HepG2 (cell line): ENCODE results near the gene PDZRN4. TPM values are rescaled to one million over a fixed set of nuclear protein-coding genes. Genes with fewer than 3 reads are reported as not detected.

Experiments used
- ATAC-seq: fragments of 200-7000 bp; cut with Tn5 transposase; 3 replicates; pipeline ENCODE4 v1.9.1; 2020; ENCODE audit warnings: mild to moderate bottlenecking, moderate library complexity
- BruUV-seq: library from RNA; stranded (reverse); fragments of 400-500 nt; replicated peaks from 2 replicates; lab custom pipeline; 2021; lab: Mats Ljungman, UMichigan
- CTCF ChIA-PET: fragments of 300-600 bp; formaldehyde crosslinking; extraction: SDS; loops from one replicate; lab custom pipeline; 2021; ENCODE audit warnings: low total read pairs, inconsistent platforms, low intra/inter-chr PET ratio; lab: Yijun Ruan, JAX
- POLR2A ChIA-PET: fragments of 350-600 bp; sonication (Branson Sonifier 250); formaldehyde crosslinking; loops from one replicate; lab custom pipeline; 2020; ENCODE audit warnings: antibody characterized with exemption, inconsistent platforms; lab: Yijun Ruan, JAX
- DNase-seq: peaks from one replicate; pipeline ENCODE4 v3.0.0-alpha.2; 2015; ENCODE audit warnings: low spot score
- FAIRE-seq: peaks from 3 replicates; lab custom pipeline; 2011; peaks lifted over from hg19 to GRCh38; lab: Jason Lieb, UNC
- H2AFZ ChIP-seq: one replicate; pipeline ENCODE4 v1.6.1; 2011; ENCODE audit warnings: low read length, inconsistent platforms
- H3K27ac ChIP-seq: fragments of 300-600 bp; 3 replicates; pipeline ENCODE4 v1.8.0; 2011; ENCODE audit warnings: mixed run types, mild to moderate bottlenecking, mixed read lengths, low read length, inconsistent platforms; ENCODE audit not compliant: insufficient read depth; ENCODE audit errors: extremely low read length
- H3K27me3 ChIP-seq, 2 experiments: fragments of 200-600 bp in 1 of 2; 2 replicates in 1 of 2; 3 replicates in 1 of 2; pipeline versions ENCODE4 v1.6.0 to v1.8.0; 2011; ENCODE audit warnings: low read length in 2 of 2, mild to moderate bottlenecking in 2 of 2, moderate library complexity in 2 of 2, inconsistent platforms in 1 of 2; ENCODE audit not compliant: insufficient read depth in 2 of 2, control insufficient read depth in 1 of 2
- H3K36me3 ChIP-seq, 2 experiments: fragments of 200-600 bp in 1 of 2; replicated peaks in 1 of 2; 2 replicates in 1 of 2; 3 replicates in 1 of 2; pipeline versions ENCODE4 v1.5.1 to v1.8.0; 2011; ENCODE audit warnings: low read length in 2 of 2, inconsistent platforms in 1 of 2; ENCODE audit not compliant: insufficient read depth in 2 of 2, control insufficient read depth in 1 of 2
- H3K4me1 ChIP-seq: 2 replicates; pipeline ENCODE4 v1.5.1; 2012; ENCODE audit warnings: low read length, inconsistent platforms; ENCODE audit not compliant: insufficient read depth
- H3K4me2 ChIP-seq: 2 replicates; pipeline ENCODE4 v1.6.0; 2011; ENCODE audit warnings: low read depth, low read length, inconsistent platforms
- H3K4me3 ChIP-seq, 3 experiments: fragments of 200-600 bp in 1 of 3; sonication (generic), shearing (Covaris generic) in 1 of 3; replicated peaks in 1 of 3; 2 replicates each; pipeline ENCODE4 v1.5.1; 2011 to 2016; ENCODE audit warnings: low read length in 3 of 3, inconsistent platforms in 2 of 3, low read depth in 2 of 3, mild to moderate bottlenecking in 2 of 3, control low read depth in 1 of 3, mixed read lengths in 1 of 3; ENCODE audit not compliant: insufficient read depth in 1 of 3
- H3K79me2 ChIP-seq: one replicate; pipeline ENCODE4 v1.6.1; 2011; ENCODE audit warnings: low read length, inconsistent platforms; ENCODE audit not compliant: insufficient read depth
- H3K9ac ChIP-seq: 2 replicates; pipeline ENCODE4 v1.6.0; 2011; ENCODE audit warnings: mild to moderate bottlenecking, low read depth, low read length, inconsistent platforms; ENCODE audit not compliant: insufficient read depth
- H3K9me3 ChIP-seq: 2 replicates; pipeline ENCODE4 v1.5.1; 2012; ENCODE audit warnings: mild to moderate bottlenecking, low read length
- H4K20me1 ChIP-seq: 2 replicates; pipeline ENCODE4 v1.6.0; 2011; ENCODE audit warnings: inconsistent platforms, mild to moderate bottlenecking, low read length, moderate library complexity; ENCODE audit not compliant: insufficient read depth
- HNF1A ChIP-seq, 2 experiments: sonication (generic) in 1 of 2; formaldehyde crosslinking in 1 of 2; IDR thresholded peaks; 2 replicates each; pipeline versions ENCODE4 v1.4.0 to v1.6.1; 2016 to 2020; ENCODE audit warnings: borderline replicate concordance in 1 of 2, low read depth in 1 of 2, mild to moderate bottlenecking in 1 of 2, missing genetic modification reagents in 1 of 2
- RFX1 ChIP-seq: fragments of 450-650 bp; IDR thresholded peaks from 2 replicates; pipeline ENCODE4 v1.6.1; 2017
- SAP130 ChIP-seq: IDR thresholded peaks from 2 replicates; pipeline ENCODE4 v1.6.1; 2016; ENCODE audit warnings: low read depth
- XBP1 ChIP-seq: sonication (generic); formaldehyde crosslinking; IDR thresholded peaks from 2 replicates; pipeline ENCODE4 v1.5.0; 2020; ENCODE audit warnings: missing genetic modification reagents
- ZNF431 ChIP-seq: sonication (generic); formaldehyde crosslinking; IDR thresholded peaks from 2 replicates; pipeline ENCODE4 v1.9.0; 2022; ENCODE audit warnings: missing genetic modification reagents, low read depth, mild to moderate bottlenecking, borderline replicate concordance
- WGBS: methylation state at CpG from one replicate; pipeline ENCODE4 v1.1.6; 2017; ENCODE audit warnings: low lambda C conversion rate; 5-methylcytosine and 5-hydroxymethylcytosine counted together
- in situ Hi-C: cut with HindIII; loops from 2 replicates; pipeline ENCODE4 v1.10.0; 2017; ENCODE audit warnings: low pct_unique_long_range_greater_than_20kb; ENCODE audit not compliant: extremely low pct_ligation_motif_present
- intact Hi-C: fragments of 100-400 bp; cut with micrococcal nuclease; formaldehyde crosslinking; loops from one replicate; pipeline ENCODE4 v1.10.0; 2022; ENCODE audit not compliant: unreplicated experiment
- polyA plus RNA-seq, 8 experiments: library from polyadenylated mRNA; depleted of rRNA in 3 of 8; stranded (reverse) in 7 of 8; unstranded in 1 of 8; fragments of >200 nt; fragmentation: Illumina TruSeq in 4 of 8; extraction: Trizol in 4 of 8; gene quantifications; 2 replicates each; pipeline versions ENCODE4 v1.2.1 to v1.2.3, GENCODE V29; 2011 to 2016; ENCODE audit warnings: low read depth in 4 of 8, missing spikeins in 1 of 8, mixed read lengths in 1 of 8; ENCODE audit not compliant: insufficient read depth in 1 of 8
- total RNA-seq, 5 experiments: library from RNA; depleted of rRNA; stranded (reverse); fragments of >200 nt; fragmentation: Illumina TruSeq; extraction: Trizol; gene quantifications; 2 replicates each; pipeline ENCODE4 v1.2.3, GENCODE V29; 2016; ENCODE audit warnings: low read depth in 1 of 5

Gene PDZRN4
- total and polyA plus RNA-seq, 2 of the 13 experiments (the other 11 are each of a cell fraction or from before 2014, with no cell fraction given) = not detected

GRCh38 chr12:41532072-41532471 lies 344.0 kb downstream of the PDZRN4 start:
- H2AFZ ChIP-seq = no peak overlapping the region
- CTCF ChIA-PET = no interaction called here
- H3K4me1 ChIP-seq = no peaks in the 10 kb centered on the region
- no TSS peak for BruUV-seq
- POLR2A ChIA-PET = no interaction called here
- no peaks in the 10 kb centered on the region for H3K9me3 ChIP-seq
- H3K4me3 ChIP-seq = no peak overlapping the region
- H4K20me1 ChIP-seq = no peaks in the 10 kb centered on the region
- intact Hi-C loops (no loop called here), in situ Hi-C loops (no loop called here)
- H3K27me3 ChIP-seq = peaks cover 0 to 1% of the 10 kb centered on the region in 2 experiments; a peak in 1 of 5 replicates
- ATAC-seq = no peak
- DNase-seq = no peak
- no peak overlapping the region for H3K4me2 ChIP-seq
- H3K27ac ChIP-seq = no peak overlapping the region
- WGBS = 0% methylated on average over 2 of the region's 2 CpGs
- no peak overlapping the region for H3K9ac ChIP-seq
- H3K36me3 ChIP-seq = no peaks in the 10 kb centered on the region
- TF ChIP-seq RFX1 (no peak), XBP1 (CRISPR knock-in tag) (no peak), HNF1A (IDR thresholded peaks at IDR 0.05; ENCODE audit: low read depth) (no peak), HNF1A (CRISPR knock-in tag; IDR thresholded peaks at IDR 0.05; ENCODE audit: borderline replicate concordance) (no peak), SAP130 (no peak), ZNF431 (CRISPR knock-in tag) (no peak)
- no peaks in the 10 kb centered on the region for H3K79me2 ChIP-seq
- FAIRE-seq = no peak
